Activated B cell treated with CpG ODN at 0.5 μM for 24 hours (primary cell): Measurements from ENCODE around the gene MYO18A. TPM values are rescaled to one million over a fixed set of nuclear protein-coding genes. Genes with fewer than 3 reads are reported as not detected.
"Not testable (repeated sequence)": the region's sequence is repeated elsewhere in the genome, so short reads cannot be mapped to it uniquely, and the experiment has no call there.

Experiments
- ATAC-seq: fragments of 200-7000 bp; cut with Tn5 transposase; one replicate; pipeline ENCODE4 v1.10.0; 2021; ENCODE audit warnings: low read depth, mild to moderate bottlenecking, moderate library complexity
- CTCF ChIA-PET: fragments of 350-600 bp; sonication (Branson Sonifier 250); formaldehyde crosslinking; loops from one replicate; lab custom pipeline; 2021; ENCODE audit warnings: antibody characterized with exemption; lab: Charles Lee
- POLR2A ChIA-PET: fragments of 350-600 bp; sonication (Branson Sonifier 250); formaldehyde crosslinking; loops from one replicate; lab custom pipeline; 2021; ENCODE audit warnings: antibody characterized with exemption; lab: Charles Lee
- DNase-seq: peaks from one replicate; pipeline ENCODE4 v3.0.0; 2022
- H3K27ac Mint-ChIP-seq: one replicate; pipeline ENCODE4 v1.8.0; 2020; ENCODE audit warnings: mixed read lengths
- H3K27me3 Mint-ChIP-seq: one replicate; pipeline ENCODE4 v1.8.0; 2021; ENCODE audit warnings: mixed read lengths
- H3K36me3 Mint-ChIP-seq: one replicate; pipeline ENCODE4 v1.8.0; 2021; ENCODE audit warnings: low read depth, mixed read lengths
- H3K4me1 Mint-ChIP-seq: one replicate; pipeline ENCODE4 v1.8.0; 2021; ENCODE audit warnings: mixed read lengths
- H3K4me3 Mint-ChIP-seq: one replicate; pipeline ENCODE4 v1.8.0; 2020; ENCODE audit warnings: mild to moderate bottlenecking, mixed read lengths
- H3K9me3 Mint-ChIP-seq: one replicate; pipeline ENCODE4 v1.8.0; 2020; ENCODE audit warnings: mixed read lengths
- CTCF ChIP-seq: fragments of 200-600 bp; IDR thresholded peaks from one replicate; pipeline ENCODE4 v1.8.0; 2022; ENCODE audit warnings: antibody characterized with exemption, mild to moderate bottlenecking
- intact Hi-C: fragments of 100-400 bp; cut with micrococcal nuclease; formaldehyde crosslinking; loops from one replicate; pipeline ENCODE4 v1.15.1; 2024
- total RNA-seq: library from RNA; stranded (reverse); gene quantifications from 2 replicates; pipeline ENCODE4 v1.2.3, GENCODE V29; 2022

The MYO18A gene
- total RNA-seq, 1 donor from 2014 or later = 79.8 TPM

GRCh38 chr17:29172589-29172988 lies 7.6 kb downstream of the MYO18A start:
- no peak for TF ChIP-seq CTCF
- Mint-ChIP-seq H3K4me1 (peaks cover 9% of the 10 kb centered on the region), H3K27ac (no peak overlapping the region), H3K36me3 (no peaks in the 10 kb centered on the region), H3K4me3 (no peak overlapping the region), H3K27me3 (no peaks in the 10 kb centered on the region), H3K9me3 (no peaks in the 10 kb centered on the region)
- intact Hi-C loops = no loop called here
- ATAC-seq = no peak
- CTCF ChIA-PET = interaction anchor here (1.1 to 1.2 kb wide), 2 partner anchors 22 to 49 kb away, joined by 3 read pairs; no protein-coding TSS in a partner anchor
- no peak for DNase-seq
- POLR2A ChIA-PET = interaction anchor here (1.2 kb wide), 1 partner anchor 22 kb away, joined by 3 read pairs; no protein-coding TSS in a partner anchor

- no peak overlapping the region for H3K4me3 Mint-ChIP-seq
- CTCF ChIA-PET = no interaction called here
- no peak overlapping the region for H3K27ac Mint-ChIP-seq
Measured at GRCh38 chr17:29170682-29171081, 9.5 kb downstream of the MYO18A start.

GRCh38 chr17:29169806-29170591 lies 10.2 kb downstream of the MYO18A start:
- Mint-ChIP-seq H3K4me3 (no peak overlapping the region), H3K27ac (no peak overlapping the region), H3K4me1 (no peaks in the 10 kb centered on the region), H3K27me3 (no peaks in the 10 kb centered on the region), H3K9me3 (no peaks in the 10 kb centered on the region), H3K36me3 (no peaks in the 10 kb centered on the region)
- intact Hi-C loops = no loop called here
- no peak for TF ChIP-seq CTCF
- DNase-seq = no peak
- POLR2A ChIA-PET = no interaction called here
- ATAC-seq = no peak
- CTCF ChIA-PET = no interaction called here

More at GRCh38 chr17:29170682-29171081, 9.5 kb downstream of the MYO18A start:
- no peaks in the 10 kb centered on the region for H3K36me3 Mint-ChIP-seq
- POLR2A ChIA-PET = no interaction called here
- no peak for TF ChIP-seq CTCF
- DNase-seq (no peak), ATAC-seq (no peak)
- H3K4me1 Mint-ChIP-seq = no peaks in the 10 kb centered on the region
- intact Hi-C loops = no loop called here
- H3K9me3 Mint-ChIP-seq = no peaks in the 10 kb centered on the region
- no peaks in the 10 kb centered on the region for H3K27me3 Mint-ChIP-seq

- H3K27ac Mint-ChIP-seq, intact Hi-C loops, ATAC-seq, CTCF ChIA-PET, H3K36me3 Mint-ChIP-seq, DNase-seq, H3K27me3 Mint-ChIP-seq, POLR2A ChIA-PET, H3K9me3 Mint-ChIP-seq, H3K4me3 Mint-ChIP-seq, H3K4me1 Mint-ChIP-seq: not testable (repeated sequence)
Measured at GRCh38 chr17:29168759-29169126, 11.5 kb downstream of the MYO18A start.

GRCh38 chr17:29168079-29168758 lies 12.0 kb downstream of the MYO18A start:
- intact Hi-C loops = no loop called here
- no peaks in the 10 kb centered on the region for H3K36me3 Mint-ChIP-seq
- POLR2A ChIA-PET = no interaction called here
- no peak overlapping the region for H3K27ac Mint-ChIP-seq
- no peak for TF ChIP-seq CTCF
- H3K4me3 Mint-ChIP-seq = no peak overlapping the region
- H3K9me3 Mint-ChIP-seq = no peaks in the 10 kb centered on the region
- no peaks in the 10 kb centered on the region for H3K27me3 Mint-ChIP-seq
- ATAC-seq (no peak), DNase-seq (no peak)
- CTCF ChIA-PET = interaction anchor here (1.7 kb wide), 1 partner anchor 50 kb away, joined by 3 read pairs; no protein-coding TSS in a partner anchor
- no peaks in the 10 kb centered on the region for H3K4me1 Mint-ChIP-seq
